Adipose tissue (tissue), 3 donors: ENCODE data around the gene STMP1. TPM values are rescaled to one million over a fixed set of nuclear protein-coding genes. Genes with fewer than 3 reads are reported as not detected.
"Not testable (repeated sequence)": the region's sequence is repeated elsewhere in the genome, so short reads cannot be mapped to it uniquely, and the experiment has no call there.

Experiments
- H3K27ac ChIP-seq: one replicate; pipeline ENCODE4 v1.5.1; 2013; ENCODE audit warnings: low read depth, low read length
- WGBS, 3 donors: extraction: QIAGEN DNeasy Blood & Tissue Kit; methylation state at CpG; one replicate each; pipeline ENCODE4 v1.1.7; 2013; 5-methylcytosine and 5-hydroxymethylcytosine counted together
- polyA plus RNA-seq, 3 donors: library from polyadenylated mRNA; stranded (reverse); fragments of 200-250 nt; gene quantifications; one replicate each; pipeline ENCODE4 v1.2.3, GENCODE V29; 2013
- donor health status: healthy with polysubstance abuse.
- donor health status: Bipolar disorder and iron deficiency.
- donor health status: healthy.

STMP1 gene
- polyA plus RNA-seq, 3 donors: 10.2 to 45.1 (median 14.1) TPM

DNA sequence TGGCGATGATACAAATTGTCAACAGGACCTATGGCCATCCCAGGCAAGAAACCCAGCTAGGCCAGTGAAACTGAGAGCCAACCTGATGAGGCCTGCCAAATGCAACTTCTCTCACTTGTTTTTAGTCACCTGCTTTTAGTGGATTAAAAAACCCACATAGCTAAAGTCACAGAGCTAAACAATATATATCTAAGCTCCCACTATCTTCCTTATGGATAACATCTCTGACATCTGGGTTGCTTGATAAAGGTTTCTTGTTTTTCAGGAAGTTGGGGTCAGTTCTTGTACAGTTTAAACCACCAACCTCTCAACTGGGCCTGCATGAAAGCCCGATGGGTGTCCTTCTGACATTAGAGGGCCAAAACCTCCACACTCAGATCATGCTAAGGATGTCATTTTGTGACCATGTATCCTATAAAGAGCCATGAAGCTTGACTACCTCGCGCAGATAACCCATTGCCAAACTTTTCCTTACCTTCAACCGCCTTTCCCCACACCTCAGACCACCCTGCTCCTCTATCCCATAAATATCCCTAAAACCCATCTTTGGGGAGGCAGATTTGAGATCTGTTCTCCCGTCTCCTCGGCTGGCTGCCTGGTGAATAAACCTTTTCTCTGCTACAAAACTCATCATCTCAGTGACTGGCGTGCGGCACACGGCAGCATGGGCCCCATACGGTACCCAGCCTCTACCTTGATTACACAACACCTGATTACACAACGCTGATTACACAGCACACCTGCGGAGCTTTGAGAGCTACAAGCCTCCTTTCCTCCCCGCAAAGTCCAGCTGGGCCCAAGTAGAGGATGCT lies 797 bp upstream of the STMP1 start:
- WGBS, 3 donors: 49 to 66% (median 63%) methylated on average over 14 of the region's 14 CpGs
- H3K27ac ChIP-seq: peak overlapping the region; percentile 21

DNA sequence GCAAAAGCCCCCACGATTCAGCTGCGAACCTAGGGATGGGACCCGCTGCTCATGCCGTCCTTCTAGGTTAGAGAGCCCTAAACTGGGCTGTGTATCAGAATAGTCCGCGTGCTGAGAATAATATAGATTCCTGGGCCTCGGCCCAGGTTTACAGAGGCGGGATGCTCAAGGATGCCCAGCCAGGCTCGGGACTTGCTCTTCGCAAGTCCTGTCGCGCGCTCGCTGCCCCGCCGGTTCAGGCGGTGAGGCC lies 266 bp upstream of the STMP1 start:
- peak overlapping the region; percentile 21 for H3K27ac ChIP-seq
- WGBS, 3 donors: 3 to 11% (median 9%) methylated on average over 17 of the region's 17 CpGs

DNA sequence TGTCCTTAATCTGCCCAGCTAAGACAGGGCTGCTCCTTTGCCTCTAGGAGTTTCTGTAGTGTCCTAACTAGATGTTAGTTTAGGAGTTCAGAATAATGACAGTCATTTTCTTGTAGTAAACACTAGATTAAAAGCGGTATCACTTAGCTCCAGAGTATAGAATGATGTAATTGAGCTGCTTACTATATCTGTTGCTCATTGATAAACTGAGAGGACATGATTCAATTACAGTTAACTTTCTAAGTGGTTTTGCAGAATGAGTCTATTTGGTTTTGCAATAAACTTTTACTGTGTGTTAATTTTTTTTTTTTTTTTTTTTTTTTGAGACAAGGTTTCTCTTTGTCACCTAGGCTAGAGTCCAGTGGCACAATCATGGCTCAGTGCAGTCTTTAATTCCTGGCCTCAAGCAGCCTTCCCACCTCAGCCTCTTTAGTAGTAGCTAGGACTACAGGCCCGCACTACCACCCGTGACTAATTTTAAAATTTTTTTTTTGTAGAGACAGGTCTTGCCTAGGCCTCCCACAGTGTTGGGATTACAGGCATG lies 1.8 kb downstream of the STMP1 start:
- WGBS, 3 donors: 73 to 87% (median 83%) methylated on average over 3 of the region's 3 CpGs
- H3K27ac ChIP-seq: no peak overlapping the region

GRCh38 chr7:135665042-135665441 lies 2.7 kb downstream of the STMP1 start:
- H3K27ac ChIP-seq: no peak overlapping the region
- WGBS, 3 donors: 66 to 71% (median 71%) methylated on average over 3 of the region's 3 CpGs

GRCh38 chr7:135666156-135666555 lies 3.8 kb downstream of the STMP1 start:
- WGBS, 3 donors: 84 to 90% (median 89%) methylated on average over 11 of the region's 11 CpGs
- H3K27ac ChIP-seq: no peak overlapping the region

GRCh38 chr7:135666846-135667245 lies 4.5 kb downstream of the STMP1 start:
- 55 to 83% (median 70%) methylated on average over 6 of the region's 6 CpGs for WGBS, 3 donors

DNA sequence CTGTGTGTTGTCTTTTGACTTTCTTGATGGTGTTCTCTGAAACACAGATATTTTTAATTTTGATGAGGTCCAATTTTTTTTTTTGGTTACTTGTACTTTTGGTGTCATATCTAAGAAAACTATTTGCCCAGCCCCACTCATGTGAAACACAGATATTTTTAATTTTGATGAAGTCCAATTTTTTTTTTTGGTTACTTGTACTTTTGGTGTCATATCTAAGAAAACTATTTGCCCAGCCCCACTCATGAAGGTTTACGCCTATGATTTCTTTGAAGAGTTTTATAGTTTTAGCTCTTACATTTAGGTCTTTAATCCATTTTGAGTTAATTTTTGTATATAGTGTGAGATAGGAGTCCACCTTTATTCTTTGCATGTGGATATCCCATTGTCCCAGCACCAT lies 5.3 kb downstream of the STMP1 start:
- not testable (repeated sequence) for H3K27ac ChIP-seq
- whole genome bisulfite sequencing, 3 donors: 97 to 100% (median 98%) methylated on average over 1 of the region's 1 CpG

More at GRCh38 chr7:135666846-135667245, 4.5 kb downstream of the STMP1 start:
- H3K27ac ChIP-seq: no peak overlapping the region

GRCh38 chr7:135668852-135669395 lies 6.6 kb downstream of the STMP1 start:
- not testable (repeated sequence) for H3K27ac ChIP-seq
- 61 to 75% (median 74%) methylated on average over 6 of the region's 6 CpGs for WGBS, 3 donors

- 81 to 89% (median 88%) methylated on average over 1 of the region's 1 CpG for whole genome bisulfite sequencing, 3 donors
- no peak overlapping the region for H3K27ac ChIP-seq
Measured at GRCh38 chr7:135669774-135670173, 7.5 kb downstream of the STMP1 start.

DNA sequence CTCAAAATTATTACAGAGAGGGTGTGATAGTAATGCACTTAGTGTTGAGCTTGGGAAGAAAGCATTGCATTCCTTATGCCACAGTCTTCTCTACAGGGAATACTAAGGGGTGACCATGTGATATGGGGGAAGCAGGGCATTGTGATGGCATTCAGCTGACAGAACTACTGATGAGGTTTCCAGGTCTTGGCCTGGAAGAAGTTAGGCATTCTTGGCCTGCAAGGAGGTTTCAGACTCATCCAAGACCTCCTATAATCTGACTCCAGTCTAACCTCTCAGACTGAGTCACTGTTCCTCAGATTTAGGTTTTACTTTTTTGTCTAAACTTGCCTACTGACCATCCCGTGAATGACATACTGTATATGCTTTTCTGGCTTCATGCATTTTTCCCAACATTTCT lies 7.9 kb downstream of the STMP1 start:
- WGBS, 3 donors: 47 to 70% (median 55%) methylated on average over 1 of the region's 1 CpG
- no peak overlapping the region for H3K27ac ChIP-seq

DNA sequence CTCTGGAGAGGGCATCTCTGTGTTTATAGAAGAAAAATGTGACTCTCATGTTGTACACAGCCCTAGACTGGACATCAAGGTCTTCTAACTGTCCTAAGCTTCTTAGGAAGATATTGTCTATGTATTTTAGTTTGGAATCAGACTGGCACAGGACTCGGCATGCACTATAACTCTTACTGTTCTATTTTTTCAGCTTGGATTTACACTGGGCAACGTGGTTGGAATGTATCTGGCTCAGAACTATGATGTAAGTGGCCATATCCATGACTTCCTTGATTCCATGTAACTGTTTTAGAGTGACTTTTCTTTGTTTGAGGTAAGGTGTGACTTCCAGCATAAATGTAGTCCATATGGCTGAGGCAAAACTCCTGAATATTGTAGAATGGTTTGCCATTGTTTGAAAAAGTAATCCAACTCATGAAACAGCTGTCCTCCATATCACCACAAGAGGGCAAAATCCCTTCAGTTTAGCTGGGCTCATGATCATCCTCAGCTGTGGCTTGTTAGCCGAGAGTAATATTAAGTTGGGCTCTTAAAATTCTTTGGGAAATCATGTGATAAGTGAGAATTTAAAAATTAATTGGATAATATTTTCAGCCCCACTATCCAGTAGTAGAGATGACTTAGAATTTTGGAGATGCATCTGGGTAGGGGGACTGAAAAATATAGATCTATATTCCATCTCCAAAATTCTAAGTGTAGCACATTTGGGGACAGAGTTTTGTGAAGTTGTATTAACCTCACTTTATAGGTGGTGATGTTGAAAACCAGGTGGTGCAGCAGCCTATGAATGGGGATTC lies 10.4 kb downstream of the STMP1 start:
- no peak overlapping the region for H3K27ac ChIP-seq
- WGBS, 3 donors: 61 to 67% (median 67%) methylated on average over 3 of the region's 3 CpGs

DNA sequence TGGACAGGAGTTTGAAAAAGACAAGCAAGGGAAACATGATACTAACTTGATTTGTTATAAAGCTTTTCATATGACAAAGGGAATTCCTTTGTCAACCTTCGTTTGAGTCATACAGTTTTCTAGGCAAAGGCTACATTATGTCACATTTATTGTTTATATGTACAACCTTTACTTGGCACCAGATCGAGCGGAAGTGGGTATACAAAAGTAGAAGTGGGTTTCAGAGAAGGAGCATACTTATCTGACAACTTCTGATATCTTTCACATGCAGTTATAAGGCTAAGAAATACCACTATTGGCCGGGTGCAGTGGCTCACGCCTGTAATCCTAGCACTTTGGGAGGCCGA lies 11.0 kb downstream of the STMP1 start:
- 74 to 79% (median 78%) methylated on average over 6 of the region's 6 CpGs for WGBS, 3 donors
- H3K27ac ChIP-seq: no peak overlapping the region

DNA sequence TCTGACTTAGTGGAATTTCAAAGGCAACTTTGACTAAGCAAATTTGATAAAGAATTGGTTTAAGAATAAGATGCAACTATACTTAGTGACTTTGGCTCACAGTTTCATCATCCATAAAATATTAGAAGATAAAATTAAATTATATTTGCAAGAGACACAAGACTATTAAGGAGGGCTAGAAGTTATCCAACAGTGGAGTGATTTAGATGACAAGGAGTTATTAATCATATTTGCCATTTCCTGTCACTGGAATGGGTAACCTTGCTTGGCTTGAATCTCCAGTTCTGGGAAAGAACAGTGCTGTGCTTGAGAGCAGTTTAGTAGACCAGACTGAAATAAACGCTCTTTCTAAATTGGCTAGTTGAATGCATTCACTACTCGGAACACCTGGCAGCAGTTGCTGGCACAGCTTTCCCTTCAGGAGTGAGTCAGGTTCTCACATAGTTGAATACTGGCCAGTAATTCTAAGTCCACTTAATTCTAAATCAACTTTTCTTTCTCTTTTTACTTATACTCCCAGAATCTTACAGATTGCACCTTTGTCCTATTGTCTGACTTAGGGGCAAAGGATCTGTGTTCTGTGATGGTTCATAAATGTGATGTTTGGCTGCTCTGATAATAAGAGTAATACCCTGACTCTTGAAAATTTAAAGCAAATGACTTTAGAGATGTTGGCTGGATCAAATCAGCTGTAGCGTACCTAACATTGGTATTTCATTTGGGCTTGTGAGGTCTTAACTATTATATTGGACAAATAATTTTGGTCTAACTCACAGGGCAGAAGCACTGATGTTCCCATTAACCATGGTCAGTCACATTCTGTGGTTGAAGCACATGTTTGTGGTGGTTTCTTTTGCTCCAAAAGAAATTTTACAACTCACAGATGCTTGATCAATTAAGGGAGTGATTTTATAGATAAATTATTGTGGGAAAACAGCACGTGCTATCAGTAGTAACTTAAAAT lies 16.6 kb downstream of the STMP1 start:
- 50 to 82% (median 78%) methylated on average over 4 of the region's 4 CpGs for WGBS, 3 donors
- H3K27ac ChIP-seq: no peak overlapping the region

GRCh38 chr7:135681762-135682161 lies 19.4 kb downstream of the STMP1 start:
- WGBS, 3 donors: 72 to 87% (median 75%) methylated on average over 5 of the region's 5 CpGs
- H3K27ac ChIP-seq: no peak overlapping the region

GRCh38 chr7:135682191-135682590 lies 19.9 kb downstream of the STMP1 start:
- H3K27ac ChIP-seq: no peak overlapping the region
- WGBS, 3 donors: 77 to 92% (median 88%) methylated on average over 3 of the region's 3 CpGs

DNA sequence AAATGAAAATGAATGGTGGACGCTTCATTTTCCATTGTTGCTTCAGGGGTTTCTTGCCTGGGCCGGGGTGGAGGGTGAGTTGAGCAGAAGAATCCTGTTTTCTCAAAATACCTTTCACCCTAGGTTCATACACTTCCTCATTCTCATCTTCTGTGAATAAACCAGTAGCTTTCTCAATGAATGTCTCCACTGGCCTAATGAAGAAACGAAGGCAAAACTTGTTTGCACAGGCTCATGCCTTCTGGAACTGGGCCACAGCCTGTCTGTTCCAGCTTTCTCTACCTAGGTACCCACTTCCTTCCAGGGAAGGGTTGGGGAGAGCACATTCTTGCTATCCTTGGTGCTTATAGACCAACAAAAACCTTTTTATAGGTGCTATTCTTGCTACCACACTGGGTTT lies 21.3 kb downstream of the STMP1 start:
- WGBS, 3 donors: 76 to 90% (median 88%) methylated on average over 3 of the region's 3 CpGs
- no peak overlapping the region for H3K27ac ChIP-seq

DNA sequence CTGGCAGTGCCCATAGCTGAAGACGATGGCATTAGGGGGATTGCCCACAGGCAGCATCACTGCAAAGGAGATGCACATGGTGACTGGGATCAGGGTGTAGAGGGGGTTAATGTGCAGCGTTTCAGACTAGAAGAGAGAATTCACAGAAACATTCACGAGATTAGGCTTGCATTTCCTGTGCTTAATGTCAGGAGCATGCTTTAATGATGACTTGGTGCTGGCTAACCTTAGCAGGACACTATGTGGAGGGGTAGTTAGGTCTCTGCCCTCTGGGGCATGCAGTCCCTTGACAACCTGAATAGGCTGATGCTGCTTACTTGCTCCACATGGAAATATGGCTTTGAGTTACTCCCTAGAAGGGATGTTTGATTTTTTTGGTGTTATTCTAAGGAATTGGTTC lies 21.8 kb downstream of the STMP1 start:
- H3K27ac ChIP-seq: no peak overlapping the region
- WGBS, 3 donors: 54 to 68% (median 60%) methylated on average over 3 of the region's 3 CpGs

- 84 to 90% (median 88%) methylated on average over 5 of the region's 5 CpGs for WGBS, 3 donors
- no peak overlapping the region for H3K27ac ChIP-seq
Measured at GRCh38 chr7:135684699-135685098, 22.4 kb downstream of the STMP1 start.
